NCI-H1930 (cell line): Measurements from ENCODE around the gene EQTN.

Experiments used
- DNase-seq, 2 experiments: peaks; one replicate each; lab custom pipeline; 2025; lab: John Stamatoyannopoulos, UW

EQTN gene

DNA sequence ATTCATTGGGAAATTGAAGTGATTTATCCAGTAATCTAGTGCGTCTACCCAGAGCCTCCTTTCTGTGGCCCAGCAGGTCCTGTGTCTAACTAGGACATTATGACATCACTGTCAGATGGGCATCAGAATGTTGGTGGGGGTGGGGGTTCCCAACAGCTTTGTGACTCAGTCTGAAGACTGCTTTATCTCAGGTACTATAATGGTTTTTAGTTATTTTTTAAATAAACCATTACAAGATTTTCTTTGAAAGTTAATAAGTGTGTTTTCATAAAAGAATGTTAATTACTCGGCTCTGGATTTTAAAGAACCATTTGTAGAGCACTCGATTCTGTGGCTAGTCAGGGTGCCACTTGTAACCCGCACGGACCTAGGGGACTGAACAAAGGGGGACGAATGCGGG is at the start of gene EQTN:
TSS of gene EQTN (minus strand) at position 101 of the 400 bp plus-strand sequence. CDS start at position 6, 95 bp downstream.
- no peak for DNase-seq

DNA sequence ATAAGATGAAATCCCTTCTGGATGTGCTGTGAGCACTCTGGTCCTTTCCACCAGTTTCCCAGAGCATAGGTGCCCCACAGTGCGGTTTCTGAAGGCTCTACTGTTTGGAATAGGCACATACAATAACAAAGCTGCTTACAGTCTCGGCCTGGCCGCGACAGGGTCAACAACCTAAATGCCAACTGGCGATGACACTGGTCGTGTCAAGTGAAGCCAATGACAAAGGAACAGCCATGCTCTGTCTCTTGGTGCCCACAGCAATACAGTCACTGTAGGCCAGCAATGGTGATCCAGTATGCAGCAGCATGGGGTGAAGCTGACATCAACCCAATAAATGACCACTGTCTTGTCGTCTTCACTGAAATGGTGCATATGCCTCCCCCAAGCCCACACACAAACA is 47.8 kb upstream of the EQTN start:
- DNase-seq: no peak

DNA sequence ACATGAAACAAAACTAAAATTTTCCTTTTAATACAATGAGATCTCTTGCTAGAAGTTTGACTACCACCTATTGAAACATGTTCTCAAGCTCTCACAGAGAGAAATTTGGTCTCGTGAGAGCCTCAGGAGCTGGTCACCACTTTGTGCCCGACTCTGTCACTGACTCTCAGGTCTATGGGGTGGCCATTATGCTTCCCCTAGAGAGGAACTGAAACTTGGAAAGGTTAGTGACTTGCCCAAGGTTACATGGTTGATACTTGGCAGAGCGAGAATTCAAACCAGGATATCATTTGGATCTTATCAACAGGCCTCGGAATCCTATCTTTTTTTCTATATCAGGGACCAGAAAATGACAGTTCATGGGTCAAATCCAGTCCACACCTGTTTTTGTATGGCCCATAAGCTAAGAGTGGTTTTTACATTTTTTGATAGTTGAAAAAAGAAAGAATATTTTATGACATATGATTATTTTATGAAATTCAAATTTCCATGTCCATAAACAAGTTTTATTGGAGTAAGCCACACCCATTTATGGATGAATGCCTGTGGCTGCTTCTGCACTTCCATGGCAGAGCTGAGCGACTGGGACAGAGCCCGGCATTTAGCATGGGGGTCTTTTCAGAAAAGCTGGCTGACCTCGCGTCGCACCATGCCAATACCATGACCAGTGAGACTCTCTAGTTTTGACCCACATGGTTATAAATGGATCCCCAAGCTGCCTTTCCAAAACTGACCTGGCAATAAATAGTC is 44.8 kb upstream of the EQTN start:
- no peak for DNase-seq

DNA sequence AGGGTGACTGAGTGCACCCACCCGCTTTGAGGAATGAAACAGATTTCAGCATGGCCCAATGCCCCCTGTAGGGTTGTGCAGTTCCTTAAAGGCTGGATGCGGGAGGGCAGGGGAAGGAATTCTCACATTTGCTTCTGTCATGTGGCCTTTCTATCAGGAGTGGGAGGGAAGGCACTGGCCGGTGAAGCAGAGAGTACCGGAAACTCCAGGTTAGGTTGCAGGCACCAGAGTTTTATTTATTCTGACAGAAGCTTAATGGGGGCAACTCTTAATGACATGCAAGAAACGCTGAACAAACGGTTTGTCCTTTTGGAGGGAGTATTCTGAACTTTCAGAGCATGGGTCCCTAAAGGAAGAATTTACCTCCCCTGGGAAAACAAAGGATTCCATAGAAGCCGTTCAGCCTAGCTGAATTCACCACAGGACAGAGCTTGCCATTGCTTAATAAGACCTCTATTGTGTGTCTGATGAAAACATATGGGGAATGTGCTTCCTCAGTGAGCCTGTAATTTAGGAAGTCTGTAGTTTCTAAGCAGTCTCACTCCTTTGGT is 44.1 kb upstream of the EQTN start:
- no peak for DNase-seq

DNA sequence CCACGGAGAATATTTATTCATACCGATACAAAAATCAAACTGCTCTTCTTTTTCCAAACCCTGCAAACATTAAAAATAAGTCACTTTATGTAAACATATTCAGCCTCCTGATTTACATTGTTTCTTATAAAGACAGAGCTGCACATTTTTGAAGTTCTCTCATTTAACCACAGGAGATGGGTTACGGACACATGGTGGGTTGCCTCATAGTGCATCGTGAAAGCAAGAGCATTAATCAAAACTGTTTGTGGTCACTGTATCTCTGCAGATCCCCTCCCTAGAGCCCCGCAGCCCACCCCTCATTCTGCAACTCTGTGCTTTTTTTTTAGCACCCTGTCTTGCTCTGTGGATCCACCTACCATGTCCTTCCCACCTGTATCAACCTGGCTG is 43.3 kb upstream of the EQTN start:
- DNase-seq: no peak

DNA sequence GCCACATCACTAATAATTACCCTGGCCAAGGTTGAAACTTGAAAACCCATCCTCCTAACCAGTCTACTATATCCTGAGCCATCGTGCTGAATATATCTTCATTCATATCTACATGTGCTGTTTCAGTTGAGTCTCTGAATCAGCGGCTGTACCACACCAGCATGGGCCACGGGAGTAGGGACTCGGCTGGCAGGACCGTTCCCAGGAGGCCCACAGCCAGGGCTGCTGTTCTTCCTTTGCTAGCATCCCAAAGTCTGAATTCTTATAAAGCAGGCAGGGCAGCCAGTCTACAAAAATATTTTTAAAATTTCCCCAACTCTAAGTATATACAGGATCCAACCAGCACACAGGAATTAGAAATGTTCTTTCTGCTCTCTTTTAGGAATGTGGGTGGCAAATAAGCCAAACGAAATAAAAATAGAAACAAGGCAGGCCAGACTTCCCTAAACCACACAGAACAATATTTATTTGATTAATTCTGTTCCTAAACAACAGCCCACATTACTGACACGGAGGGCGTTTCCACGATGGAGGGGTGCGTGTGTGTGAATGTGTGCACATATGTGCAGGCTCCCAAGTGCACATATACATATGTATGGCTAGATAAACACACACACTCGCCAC is 42.8 kb upstream of the EQTN start:
- no peak for DNase-seq

DNA sequence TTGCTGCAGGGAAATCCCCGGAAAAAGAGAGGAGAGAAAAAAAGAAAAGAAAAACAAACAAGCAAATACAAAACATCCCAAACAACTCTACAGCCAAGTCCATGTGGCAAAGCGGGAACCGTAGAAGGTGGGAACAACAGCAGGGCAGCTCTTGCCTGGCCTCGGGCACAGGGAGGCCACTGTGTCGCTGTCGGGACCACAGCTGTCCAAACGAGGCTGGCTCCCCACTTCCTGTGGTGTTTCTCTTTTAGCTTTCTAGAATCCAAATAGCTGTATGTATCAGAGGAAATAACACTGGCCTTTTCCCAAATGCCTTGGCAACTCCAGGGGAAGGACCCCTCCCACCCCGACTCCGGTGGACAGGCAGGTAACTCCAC is 41.6 kb upstream of the EQTN start:
- no peak for DNase-seq

DNA sequence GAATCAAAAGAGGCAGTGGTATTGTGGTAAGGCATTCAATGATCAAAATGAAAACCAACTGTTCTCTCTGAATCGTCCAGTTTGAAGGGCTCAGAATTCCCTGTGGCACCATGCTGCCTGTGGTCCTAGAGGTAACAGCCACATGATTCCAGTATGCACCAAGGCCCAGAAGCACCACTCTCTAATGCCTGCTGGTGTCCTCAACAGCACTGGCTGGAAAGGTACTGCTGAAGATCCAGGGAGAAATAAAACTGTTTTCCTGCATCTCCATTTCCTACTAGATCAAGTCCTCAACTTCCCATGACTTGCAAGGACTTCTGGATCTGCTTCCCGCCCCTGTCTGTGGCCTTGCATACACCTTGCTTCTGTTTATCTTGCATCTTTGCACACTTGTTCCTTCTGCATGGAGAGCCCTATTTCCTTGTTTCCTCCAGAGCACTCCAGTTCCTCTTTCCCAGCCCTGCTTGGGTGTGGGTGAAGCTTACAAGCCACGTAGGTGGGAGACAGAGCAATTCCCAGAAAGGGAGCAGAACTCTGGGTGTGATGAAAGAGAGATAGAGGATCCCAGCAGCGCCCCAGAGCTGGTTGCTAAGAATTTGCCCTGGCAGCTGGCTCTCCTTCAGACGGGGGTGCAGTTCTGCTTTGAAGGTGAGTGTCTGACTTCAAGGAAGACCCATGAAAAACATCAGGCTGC is 41.0 kb upstream of the EQTN start:
- no peak for DNase-seq

DNA sequence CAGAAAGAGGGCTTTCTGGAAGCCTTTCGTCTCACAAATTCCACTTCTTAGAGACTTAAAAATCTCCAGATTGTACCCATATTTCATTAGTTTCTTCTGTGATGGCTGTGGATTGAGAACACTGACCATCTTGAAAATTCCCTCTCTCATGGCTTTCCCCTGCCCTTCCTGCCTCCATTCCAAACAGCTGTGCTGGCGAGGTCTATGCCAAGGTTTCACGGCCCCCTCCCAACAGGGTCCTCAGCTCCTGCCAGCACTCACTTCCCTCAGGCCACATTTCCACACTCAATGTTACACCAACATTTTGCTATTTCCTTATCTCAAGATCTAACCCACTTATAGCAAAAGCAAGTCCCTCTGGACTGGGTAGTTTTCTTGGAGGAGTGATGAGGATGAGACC is 40.3 kb upstream of the EQTN start:
- no peak for DNase-seq

DNA sequence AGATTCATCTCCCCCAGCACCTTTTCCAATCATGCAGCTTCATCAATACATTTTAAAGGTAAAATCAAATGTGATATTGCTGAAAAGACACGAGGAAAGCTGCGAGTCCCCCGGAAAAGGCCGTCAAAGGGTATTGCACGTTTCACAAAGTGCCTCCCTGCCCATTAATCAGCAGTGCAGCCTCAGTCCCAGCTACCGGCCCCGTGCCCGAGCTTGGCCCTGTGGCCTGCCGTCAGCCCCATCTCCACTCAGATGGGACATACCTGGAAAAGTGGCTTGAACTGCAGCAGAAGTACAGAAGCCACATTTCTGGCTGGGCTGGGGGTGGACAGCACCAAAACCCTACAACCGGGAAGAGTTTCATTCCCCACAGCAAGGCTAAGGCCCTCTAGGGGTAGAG is 39.9 kb upstream of the EQTN start:
- DNase-seq: no peak

DNA sequence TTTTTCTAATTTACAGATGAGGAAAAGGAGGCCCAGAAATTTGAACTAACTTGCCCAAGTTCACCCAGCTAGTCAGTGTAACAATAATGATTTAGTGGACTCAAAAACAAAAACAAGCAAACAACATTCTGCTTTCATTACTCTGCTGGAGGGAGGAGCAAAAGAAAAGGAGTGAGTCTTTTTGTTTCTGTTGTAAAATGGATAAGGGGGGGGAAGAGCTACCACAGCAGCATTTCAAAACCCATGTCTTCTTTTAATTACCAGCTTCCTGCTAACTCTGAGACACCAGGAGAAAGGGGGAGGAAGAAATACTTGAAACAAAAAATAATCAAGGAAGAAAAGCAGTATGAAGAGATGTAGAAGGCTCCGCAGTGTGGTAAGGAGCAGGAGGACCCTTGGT is 39.2 kb upstream of the EQTN start:
- no peak for DNase-seq

DNA sequence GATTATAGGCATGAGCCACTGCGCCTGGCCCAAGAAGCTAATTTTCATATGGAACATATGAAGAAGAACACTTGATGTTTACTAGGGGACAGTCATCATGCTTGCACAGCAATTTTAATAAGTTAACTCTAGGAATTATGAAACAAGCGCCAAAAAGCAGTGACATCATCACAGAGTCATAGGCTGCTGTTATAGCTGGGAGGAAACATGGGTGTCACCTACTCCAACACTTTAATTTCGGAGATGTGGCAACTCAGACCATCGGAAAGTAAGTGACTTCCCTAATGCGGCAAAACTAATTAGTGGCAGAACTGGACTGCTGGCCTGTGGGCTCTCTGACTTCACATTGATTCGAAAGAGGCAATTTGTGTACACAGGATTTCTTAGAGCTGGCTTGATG is 38.1 kb upstream of the EQTN start:
- no peak for DNase-seq

DNA sequence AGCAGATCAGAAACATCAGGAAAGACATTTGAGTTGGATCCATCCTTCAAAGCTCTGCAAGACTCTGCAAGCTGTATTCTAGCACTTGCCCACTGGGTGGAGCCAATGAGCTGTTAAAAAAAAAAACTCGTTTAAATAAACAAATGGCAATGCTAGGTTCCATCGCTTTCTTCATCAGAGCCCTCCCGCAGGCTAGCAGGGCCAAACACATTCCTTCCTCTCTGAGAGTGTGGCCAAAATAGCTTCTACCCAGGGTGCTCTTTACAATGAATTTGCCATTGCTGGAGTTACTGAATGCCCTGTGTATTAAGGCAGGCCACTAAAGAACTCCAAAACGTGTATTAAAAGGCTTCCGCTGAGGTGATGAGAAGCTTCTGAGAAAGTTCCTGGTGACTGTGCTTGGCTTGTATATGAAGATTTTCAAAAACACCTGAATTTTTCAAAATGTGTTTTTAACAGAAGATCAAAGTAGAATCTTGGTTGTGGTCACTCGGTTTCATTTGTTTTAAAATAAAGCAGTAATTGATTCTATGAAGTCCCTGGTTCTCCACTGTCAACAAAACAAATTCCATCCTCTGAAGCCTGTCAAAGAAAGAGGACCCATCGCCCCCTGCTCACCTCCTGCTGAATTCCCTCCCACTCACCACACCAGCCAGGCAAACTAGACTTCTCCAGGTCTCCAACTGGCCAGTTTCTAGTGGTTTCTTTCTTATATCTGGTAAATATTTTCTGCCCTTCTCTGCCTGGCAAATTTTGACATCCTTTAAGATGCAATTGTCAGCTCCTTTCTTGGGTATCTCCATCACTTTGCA is 36.5 kb upstream of the EQTN start:
- DNase-seq: peak; percentile 50 to 61

DNA sequence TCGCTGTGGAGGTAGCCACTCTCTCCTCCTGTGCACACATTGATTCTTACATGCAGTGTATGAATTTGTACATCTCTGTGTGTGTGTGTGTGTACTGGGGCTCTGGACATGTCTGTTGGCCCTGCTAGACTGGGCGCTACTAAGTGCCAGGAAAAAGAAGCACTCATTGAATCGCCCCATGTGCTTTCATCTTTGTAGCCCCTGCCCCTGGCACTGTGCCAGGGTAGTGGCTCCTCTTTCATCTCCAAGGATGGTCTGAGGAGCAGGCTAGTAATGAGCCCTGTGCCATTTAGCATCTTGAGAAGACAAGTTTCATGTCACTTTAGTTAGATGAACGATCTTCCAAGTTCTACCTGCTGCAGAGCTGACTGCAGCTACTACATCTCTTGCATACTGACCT is 34.4 kb upstream of the EQTN start:
- DNase-seq: no peak

DNA sequence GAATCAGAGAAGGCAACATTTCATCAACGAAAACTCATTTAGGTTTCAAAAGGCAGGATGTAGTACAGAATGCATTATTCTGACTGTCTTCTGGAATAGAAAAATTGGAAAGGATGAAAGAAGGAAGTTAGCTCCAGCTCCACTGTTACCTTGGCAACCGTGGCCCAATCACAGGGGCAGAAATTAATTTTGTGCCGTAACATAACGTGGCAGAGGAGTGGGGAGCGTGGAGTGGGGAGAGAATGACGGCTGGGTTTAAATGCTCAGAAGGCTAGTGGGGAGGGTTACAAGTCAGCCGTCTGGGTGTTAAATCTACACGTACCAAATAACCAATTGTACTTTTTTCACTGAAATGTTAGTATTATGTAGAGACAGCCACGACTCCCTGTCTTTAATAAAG is 32.3 kb upstream of the EQTN start:
- no peak for DNase-seq

DNA sequence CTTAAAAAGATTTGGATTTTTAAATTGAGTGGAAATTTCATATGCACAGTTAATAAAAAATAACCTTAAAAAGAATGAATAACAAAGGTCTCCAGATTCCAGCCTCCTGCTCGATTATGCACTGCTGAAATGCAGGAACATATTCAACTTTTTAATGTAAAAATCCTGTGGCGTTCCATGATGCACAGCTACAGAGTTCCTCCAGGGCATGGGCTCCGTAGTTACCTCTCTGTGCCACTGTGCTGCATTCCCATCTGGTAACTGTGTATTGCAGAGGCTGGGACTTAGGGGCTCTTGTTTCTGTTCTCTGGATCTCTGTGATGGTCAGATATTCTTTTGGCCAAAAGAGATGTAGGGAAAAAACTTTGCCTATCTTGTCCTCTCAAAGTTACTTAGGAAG is 31.5 kb upstream of the EQTN start:
- DNase-seq: no peak

DNA sequence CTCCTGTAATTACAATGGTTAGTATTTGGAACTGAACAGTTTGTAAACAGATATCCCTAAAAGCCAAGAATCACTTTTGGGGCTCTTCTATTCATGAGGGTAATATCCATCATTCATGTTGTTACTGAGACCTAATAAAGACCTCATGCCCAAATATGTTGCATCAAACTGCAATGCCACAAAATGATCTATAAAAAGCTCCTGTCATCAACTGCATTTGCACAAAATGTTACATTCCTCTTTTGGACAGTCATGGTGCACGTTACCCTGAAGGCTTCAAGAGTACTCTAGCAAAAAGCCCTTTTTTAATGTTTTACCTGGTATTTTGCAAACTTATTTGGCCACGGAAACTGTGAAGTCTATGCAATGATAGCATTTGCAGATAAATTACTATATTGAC is 14.2 kb upstream of the EQTN start:
- DNase-seq: no peak

DNA sequence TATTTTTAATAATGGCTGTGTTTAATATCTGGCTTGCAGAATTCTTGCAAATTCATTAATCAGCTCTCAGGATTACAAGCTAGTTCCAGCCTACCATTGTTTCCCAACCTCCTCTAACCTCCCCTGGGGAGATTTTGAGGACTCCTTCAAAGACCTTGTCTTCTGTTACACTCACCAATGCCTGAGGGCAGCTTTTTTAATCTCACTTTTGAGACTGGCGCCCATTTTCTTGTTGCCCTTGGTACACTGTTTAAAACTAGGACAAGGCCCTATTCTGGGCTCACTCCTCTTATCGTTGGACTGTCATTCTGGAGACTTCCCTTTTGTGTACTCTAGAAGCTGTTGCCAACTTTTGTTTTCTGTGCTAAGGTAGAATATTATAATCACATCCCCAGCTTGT is 13.6 kb upstream of the EQTN start:
- DNase-seq: no peak

DNA sequence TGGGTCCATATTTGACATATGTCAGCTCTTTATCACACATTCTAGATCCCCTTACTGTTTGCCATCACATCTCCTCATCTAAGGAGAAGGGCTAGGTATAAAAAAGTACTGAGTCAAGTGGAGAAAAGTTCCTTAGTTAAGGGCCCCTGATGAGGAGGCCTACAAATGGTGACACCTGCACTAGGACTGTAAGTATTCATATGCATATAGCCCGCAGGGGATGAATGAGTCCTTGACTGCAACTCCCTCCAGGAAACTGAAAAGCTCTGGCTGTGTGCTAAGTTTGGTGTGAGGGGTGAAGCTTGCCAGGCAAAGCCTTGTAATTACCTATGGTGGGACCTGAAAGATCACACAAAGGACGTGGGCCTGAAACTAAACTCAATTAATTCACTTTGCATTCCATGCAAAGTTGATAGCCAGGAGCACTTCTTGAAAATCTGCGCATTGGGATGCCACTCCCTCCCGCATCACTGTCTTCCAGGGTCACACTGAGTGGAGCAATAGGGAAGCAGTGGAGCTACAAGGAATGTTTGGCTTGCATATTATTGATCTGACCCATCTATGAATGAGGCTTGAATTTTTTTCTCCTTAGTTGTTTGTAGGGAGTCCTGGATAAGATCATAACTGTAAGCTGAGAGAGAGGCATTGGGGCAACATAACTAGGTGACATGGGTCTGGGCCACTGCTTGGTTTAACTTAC is 11.9 kb upstream of the EQTN start:
- DNase-seq: no peak

DNA sequence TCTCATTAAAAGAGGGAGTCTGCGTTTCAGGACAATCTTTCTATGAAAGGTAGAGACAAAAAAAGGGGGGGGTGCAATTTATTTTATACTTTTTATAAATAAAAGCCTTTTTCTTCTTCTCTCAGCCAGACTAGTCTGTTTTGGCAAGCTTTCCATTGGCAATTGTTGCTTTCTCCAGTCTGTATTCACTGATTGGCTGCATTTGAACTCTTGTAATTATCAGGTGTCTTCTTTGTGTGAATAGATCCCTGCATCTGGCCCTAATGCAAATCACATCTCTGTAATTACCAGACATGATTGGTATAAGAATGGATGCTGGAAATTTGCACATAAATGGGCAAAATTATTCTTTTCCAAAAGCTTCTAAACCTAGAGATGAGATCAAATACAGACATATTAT is 7.6 kb upstream of the EQTN start:
- no peak for DNase-seq

DNA sequence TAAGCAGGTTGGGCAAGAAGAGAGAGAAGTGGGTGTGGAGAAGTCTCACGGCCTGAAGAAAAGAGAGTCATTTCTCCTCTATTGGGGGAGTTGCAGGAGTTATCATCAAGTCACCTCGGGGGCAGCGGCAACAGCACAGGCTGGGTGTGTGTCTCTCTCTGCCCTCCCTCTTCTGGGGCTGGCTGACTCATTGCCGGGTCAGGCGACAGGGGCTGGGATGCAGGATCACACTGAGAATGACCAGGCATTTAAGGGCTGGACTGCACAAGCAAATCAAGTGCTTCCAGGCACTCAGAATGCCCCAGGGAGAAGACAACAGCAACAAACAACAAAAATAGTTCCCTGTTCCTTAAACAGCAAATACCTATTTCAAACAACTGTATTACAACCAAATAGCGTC is 6.3 kb upstream of the EQTN start:
- no peak for DNase-seq

DNA sequence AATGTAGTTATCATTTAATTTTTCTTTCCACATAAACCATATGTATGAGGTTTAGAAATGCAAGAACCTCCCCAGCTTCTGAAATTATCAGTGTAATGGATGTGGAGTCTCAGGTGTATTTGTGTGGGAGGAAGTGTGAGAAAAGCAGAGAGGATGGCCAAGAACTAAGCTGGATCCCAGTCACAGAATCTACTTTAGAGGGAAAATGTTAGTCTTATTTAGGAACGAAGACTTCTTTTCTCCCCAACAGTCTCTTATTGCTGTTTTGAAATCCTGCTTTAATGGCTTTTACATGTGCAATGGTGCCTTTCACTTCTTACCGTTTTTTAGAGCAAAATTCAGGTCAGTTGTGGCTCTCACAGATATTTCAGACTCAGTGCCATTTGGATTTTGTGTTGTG is 3.0 kb downstream of the EQTN start:
- DNase-seq: no peak
